ENCODE data around the gene FADS6. TPM values are rescaled to one million over a fixed set of nuclear protein-coding genes. Genes with fewer than 3 reads are reported as not detected.
A peak's percentile ranks its signal among the peaks of the same experiment; 100 is the strongest.

Gene FADS6
- total RNA-seq, 1 experiment from 2014 or later, result 1.2 TPM

DNA sequence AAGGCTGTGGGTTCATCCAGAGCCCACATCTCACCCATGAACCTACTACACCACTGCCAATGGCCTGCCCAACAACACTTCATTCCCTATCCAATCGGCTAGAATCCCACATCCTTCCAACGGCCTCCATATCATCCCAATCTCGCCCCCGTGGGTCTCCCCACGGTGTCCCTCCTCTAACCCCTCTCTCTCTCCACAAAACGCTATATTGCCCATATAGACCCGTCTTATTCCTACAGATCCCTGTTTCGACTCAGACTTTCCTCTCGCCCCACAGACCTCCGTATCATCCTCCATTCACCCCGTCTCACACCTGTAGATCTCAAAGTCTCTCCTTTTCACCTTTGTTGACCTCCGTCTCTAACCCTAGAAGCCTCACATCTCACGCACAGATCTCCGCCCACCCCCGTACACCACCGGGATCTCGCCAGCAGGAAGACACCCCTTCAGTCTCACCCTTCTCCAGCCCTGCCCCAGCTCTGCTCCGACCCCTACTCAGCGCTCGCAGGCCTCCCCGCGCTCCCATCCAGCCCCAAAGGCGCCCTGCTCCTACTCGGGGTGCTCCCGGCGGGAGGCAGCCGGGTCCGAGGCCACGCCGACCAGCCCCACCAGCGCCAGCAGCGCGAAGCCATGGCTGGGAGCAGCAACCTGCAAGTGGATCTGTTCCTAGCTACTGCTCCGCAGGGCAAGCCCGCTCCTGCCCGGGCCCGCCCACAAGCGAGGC is 21.0 kb downstream of the FADS6 start, which contains the start of gene FDXR:
Gene FDXR, minus strand, starts transcription at position 682 of the 724 bp plus-strand sequence. Its CDS starts 50 bp downstream, at position 632.
- Mint-ChIP-seq H3K27ac (peak within 1 kb of the TSS; percentile 95 to 99 (median 98)), H3K4me1 (peaks cover 26 to 38% of the 10 kb centered on the region in 2 experiments), H3K36me3 (ENCODE audit: insufficient read depth in 1 of 3, low read depth in 3 of 3) (peaks cover 0 to 17% (median 13%) of the 10 kb centered on the region in 3 experiments; a peak in 4 of 7 replicates), H3K9me3 (no peaks in the 10 kb centered on the region), H3K27me3 (ENCODE audit: low read depth) (no peaks in the 10 kb centered on the region; the same call in 1 of the 2 replicates), H3K4me3 (peak within 1 kb of the TSS; percentile 85 to 87)
- H3K9ac ChIP-seq (ENCODE audit: extremely low read depth, insufficient read length, low read length), result peak within 1 kb of the TSS; percentile 98
- H3K27me3 ChIP-seq (ENCODE audit: insufficient read depth, low read length), result no peaks in the 10 kb centered on the region
- no peak within 1 kb of the TSS for H4K5ac ChIP-seq (ENCODE audit: insufficient read length, low read depth, low read length)
- H2AFZ ChIP-seq (ENCODE audit: low read length), result no peak within 1 kb of the TSS
- H4K8ac ChIP-seq (replicated peaks; ENCODE audit: insufficient read length, low read depth, low read length), result no peak within 1 kb of the TSS
- no peak within 1 kb of the TSS for H3K56ac ChIP-seq (ENCODE audit: insufficient read length, low read depth, low read length)
- no peak within 1 kb of the TSS for H2BK5ac ChIP-seq (ENCODE audit: insufficient read length, low read length)
- no peak within 1 kb of the TSS for H2AK5ac ChIP-seq (ENCODE audit: insufficient read length, low read length)
- WGBS (ENCODE audit: extremely low coverage, insufficient read length, low lambda C conversion rate), result no CpG with 5 or more reads among the region's 38 CpGs
- H3K14ac ChIP-seq (ENCODE audit: insufficient read depth, low read length), result peak within 1 kb of the TSS; percentile 99
- no peak within 1 kb of the TSS for H3K23ac ChIP-seq (ENCODE audit: insufficient read length, low read depth, low read length)
- H4K91ac ChIP-seq (ENCODE audit: insufficient read length, low read depth, low read length), result no peak within 1 kb of the TSS
- H2BK12ac ChIP-seq (ENCODE audit: insufficient read length, low read depth, low read length), result no peak within 1 kb of the TSS
- TF ChIP-seq, protein P1, sequence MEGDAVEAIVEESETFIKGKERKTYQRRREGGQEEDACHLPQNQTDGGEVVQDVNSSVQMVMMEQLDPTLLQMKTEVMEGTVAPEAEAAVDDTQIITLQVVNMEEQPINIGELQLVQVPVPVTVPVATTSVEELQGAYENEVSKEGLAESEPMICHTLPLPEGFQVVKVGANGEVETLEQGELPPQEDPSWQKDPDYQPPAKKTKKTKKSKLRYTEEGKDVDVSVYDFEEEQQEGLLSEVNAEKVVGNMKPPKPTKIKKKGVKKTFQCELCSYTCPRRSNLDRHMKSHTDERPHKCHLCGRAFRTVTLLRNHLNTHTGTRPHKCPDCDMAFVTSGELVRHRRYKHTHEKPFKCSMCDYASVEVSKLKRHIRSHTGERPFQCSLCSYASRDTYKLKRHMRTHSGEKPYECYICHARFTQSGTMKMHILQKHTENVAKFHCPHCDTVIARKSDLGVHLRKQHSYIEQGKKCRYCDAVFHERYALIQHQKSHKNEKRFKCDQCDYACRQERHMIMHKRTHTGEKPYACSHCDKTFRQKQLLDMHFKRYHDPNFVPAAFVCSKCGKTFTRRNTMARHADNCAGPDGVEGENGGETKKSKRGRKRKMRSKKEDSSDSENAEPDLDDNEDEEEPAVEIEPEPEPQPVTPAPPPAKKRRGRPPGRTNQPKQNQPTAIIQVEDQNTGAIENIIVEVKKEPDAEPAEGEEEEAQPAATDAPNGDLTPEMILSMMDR (conservative IDR thresholded peaks at IDR 0.05), result no peak
- H2BK20ac ChIP-seq (ENCODE audit: low read depth, low read length, poor library complexity, severe bottlenecking), result no peak within 1 kb of the TSS
- H3K27ac ChIP-seq (ENCODE audit: insufficient read length, low read depth, low read length), result no peak within 1 kb of the TSS
- H3K4me1 ChIP-seq (ENCODE audit: insufficient read depth, low read length), result 0 out of 2 replicates have a peak, but pooled peaks cover 2% of the 10 kb centered on the region
- H2BK120ac ChIP-seq (ENCODE audit: low read depth, low read length, poor library complexity, severe bottlenecking), result no peak within 1 kb of the TSS
- H2BK15ac ChIP-seq (ENCODE audit: low read depth, low read length), result no peak within 1 kb of the TSS
- H3K23me2 ChIP-seq (ENCODE audit: insufficient read length, low read depth, low read length, poor library complexity, severe bottlenecking), result peaks cover 12% of the 10 kb centered on the region
- no peak within 1 kb of the TSS for H3T11ph ChIP-seq (ENCODE audit: low read length)
- no peak for DNase-seq
- peak within 1 kb of the TSS; percentile 98 for H3K18ac ChIP-seq (ENCODE audit: insufficient read length, low read depth, low read length)
- H3K79me2 ChIP-seq (ENCODE audit: insufficient read depth, low read length), result no peaks in the 10 kb centered on the region
- no peak within 1 kb of the TSS; the same call in 1 of the 2 replicates for H3K4ac ChIP-seq (ENCODE audit: low read depth, low read length)
- no peaks in the 10 kb centered on the region for H4K20me1 ChIP-seq (ENCODE audit: control insufficient read depth, insufficient read depth, insufficient read length)
- peak within 1 kb of the TSS; percentile 91 for H3K4me2 ChIP-seq (ENCODE audit: insufficient read depth, insufficient read length, low read length)
- no peaks in the 10 kb centered on the region for H3K9me3 ChIP-seq (ENCODE audit: control insufficient read depth, low read depth, low read length)
- no peaks in the 10 kb centered on the region for H3K79me1 ChIP-seq (ENCODE audit: insufficient read depth, low read depth, low read length, poor library complexity, severe bottlenecking)
